GM11168 (cell line): ENCODE measurements around the gene TAC4.

Experiments used
- in situ Hi-C: fragments of 300-500 bp; cut with MboI; formaldehyde crosslinking; loops from one replicate; pipeline ENCODE4 v1.12.0; 2022; ENCODE audit warnings: low sequenced_read_pairs; ENCODE audit not compliant: unreplicated experiment

TAC4 gene

DNA sequence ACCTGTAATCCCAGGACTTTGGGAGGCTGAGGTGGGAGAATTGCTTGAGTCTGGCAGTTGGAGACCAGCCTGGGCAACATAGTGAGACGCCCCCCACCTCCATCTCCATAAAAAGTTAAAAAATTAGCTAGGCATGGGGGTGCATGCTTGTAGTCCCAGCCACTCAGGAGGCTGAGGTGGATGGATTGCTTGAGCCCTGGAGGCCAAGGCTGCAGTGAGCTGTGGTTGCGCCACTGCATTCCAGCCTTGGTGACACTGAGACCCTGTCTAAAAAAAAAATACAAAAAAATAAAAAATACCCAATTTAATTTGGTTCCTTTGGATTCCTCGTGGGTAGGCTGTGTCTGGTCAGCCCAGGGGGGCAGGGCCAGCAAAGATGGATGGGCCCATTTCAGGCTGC, 26.1 kb upstream of the TAC4 start:
- in situ Hi-C loops, result no loop called here

DNA sequence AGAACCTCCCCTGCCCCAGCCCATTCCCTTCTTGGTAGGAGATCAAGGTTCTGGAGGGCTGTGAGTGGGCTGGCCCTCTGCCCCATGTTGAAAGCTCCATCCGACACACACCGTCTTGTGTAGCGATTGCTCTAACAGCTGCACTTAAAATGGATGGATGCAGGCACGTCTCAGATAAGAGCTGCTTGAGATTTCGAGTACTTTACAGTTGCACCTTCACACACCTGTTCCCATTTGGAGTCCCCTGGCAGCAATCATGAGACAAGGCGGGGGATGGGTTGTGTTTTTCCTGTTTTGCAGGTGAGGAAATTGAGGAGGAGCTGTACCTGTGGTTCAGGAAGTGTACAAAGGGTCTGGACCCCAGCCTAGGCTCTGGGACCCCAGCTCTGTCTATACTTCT, 25.6 kb upstream of the TAC4 start:
- in situ Hi-C loops, result no loop called here

DNA sequence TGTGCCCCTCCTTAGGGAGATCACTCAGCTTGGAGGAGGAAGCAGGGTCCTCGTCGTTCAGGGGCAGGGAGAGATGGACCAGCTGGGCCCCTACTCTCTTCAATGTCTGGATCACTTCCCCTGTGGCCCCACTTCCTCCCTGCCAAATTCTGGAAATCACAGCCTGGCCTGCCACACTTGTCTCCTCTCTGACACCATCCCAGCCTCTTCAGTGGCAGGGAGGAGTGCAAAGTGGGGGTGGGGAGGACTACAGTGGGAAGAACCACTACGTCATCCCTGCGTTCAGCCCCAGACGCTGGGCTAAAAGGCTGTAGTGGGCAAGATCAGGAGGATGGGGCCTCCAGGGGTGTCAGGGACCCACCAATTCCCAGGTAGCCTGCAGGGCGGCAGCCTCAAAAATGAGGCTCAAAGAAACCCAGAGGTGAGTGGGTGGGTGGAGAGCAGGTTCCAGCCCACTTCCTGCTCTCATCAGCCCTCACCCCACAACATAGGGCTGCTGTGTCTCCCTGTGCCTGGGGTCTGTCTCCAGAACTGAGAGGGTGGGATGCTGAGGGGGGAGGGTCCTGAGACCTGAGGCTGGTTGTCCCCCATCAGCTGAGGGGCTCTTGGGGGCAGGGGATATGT, 25.0 kb upstream of the TAC4 start:
- in situ Hi-C loops, result no loop called here

DNA sequence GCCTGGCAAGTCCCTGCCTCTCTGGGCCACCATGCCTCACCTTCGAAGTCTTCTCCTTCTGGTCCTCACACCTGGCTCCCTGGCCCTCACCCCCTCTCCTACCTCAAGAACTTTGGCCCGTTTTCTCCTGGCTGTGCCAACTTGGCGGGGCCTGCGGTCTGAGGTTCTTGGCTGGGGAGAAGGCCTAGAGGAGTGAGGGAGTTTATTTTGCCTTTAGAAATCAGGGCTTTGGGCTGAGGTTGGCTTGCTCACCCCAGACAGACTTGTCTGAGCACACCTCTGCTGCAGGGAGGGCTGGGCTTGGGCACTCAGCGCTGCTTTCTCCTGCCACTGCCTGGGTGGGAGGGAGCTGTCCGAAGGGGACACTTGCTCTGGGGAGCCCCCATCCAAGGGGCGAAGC, 23.3 kb upstream of the TAC4 start:
- in situ Hi-C loops, result no loop called here

DNA sequence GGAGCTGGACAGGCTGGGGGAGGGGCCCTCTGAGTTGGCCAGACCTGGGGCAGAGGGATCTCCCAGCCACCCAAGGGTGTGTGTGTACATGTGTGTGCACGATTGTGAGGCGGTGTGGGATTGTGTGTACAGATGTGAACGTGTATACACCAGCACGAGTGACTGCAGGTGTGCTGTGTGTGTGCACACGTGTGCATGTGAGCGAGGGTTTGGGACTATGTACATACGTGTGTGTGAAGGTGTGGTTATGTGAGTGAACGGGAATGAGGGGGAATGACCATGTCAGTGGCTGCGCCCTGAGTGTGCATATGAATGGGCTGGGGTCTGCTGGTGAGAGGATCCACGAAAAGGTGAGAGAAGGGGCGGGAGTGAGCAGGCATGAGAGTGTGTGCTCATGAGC, 22.4 kb upstream of the TAC4 start:
- in situ Hi-C loops, result no loop called here

DNA sequence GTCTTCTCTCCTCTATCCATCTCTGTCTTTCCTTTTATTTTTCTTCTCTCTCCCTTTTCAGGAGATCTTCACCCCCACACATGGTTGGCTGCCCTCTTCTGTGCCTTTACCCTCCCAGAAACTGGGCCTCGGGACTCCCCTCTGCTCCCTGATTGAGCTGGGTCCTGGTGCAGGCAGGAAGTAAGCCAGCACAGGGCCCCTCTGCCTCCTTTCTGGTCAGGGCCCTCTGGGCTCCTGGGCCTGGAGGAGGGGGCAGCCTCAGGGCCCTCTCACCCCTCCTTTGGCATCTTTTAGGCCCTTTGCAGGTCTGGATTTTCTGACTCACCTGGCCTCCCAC, 21.1 kb upstream of the TAC4 start:
- in situ Hi-C loops, result no loop called here

DNA sequence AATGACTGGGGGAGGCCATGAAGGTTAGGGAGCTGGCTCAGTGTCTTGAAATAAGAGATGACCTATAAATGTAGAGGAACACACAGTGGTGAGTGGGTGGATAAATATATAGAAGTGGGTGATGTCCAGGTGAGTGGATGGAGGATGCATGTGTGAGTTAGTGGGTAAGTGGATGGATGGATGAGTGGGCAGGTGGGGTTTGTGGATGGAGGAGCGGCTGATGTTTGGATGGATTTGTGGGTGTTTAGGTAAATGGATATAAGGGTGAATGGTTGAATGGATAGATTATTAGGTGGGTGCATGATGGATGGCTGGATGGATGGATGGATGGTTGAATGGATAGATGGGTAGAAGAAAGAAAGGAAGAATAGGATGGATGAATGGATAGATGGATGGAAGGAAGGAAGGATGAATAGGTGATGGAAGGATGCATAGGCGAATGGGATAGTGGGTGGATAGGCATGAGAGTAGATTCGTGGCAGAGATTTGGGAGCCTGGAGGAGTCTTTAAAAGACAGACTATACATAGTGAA, 19.1 kb upstream of the TAC4 start:
- in situ Hi-C loops, result no loop called here

DNA sequence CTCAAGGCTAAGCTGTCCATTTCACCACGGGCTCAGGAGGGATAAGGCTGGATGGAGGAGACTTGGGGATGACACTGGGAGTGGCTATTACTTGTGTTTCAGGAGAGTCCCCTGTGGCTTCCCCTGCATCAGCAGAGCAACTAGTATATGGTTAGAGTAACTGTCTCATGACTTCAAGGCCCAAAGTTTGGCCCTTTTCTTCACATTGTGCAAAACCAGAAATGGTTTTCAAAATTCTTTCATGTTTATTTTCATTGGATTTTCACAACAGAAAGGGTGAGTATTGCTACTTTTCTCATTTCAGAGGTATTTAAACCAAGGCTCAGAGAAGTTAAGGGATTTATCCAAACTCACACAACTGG, 18.1 kb upstream of the TAC4 start:
- in situ Hi-C loops, result no loop called here

DNA sequence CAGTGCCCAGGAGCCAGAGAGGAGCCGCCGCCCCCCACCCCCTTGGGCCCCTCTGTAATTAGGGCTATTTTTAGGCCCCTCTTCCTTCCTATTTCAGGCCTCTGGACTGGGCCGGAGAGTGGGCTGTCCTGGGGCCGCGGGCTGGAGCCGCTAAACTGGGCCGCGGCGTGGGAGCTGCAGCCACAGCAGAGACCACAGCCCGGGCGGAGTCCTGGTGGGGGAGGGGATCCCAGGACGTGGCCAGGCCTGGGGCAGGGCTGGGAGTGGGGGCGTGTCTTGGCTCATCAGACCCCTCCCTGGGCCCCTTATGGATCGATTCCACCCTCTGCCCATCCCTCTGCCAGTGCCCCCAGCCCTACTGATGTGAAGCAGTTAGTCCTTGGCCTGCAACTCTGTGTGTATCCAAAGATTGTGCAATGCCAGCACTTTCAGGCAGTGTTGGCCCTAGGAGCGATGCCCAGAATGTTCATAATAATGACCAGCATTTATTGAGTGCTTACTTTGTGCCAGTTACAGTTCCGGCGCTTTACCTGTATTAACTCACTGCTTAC, 15.0 kb upstream of the TAC4 start:
- in situ Hi-C loops, result loop anchor here (5.0 kb wide), 1 partner anchor 114 kb away; no protein-coding TSS in a partner anchor

DNA sequence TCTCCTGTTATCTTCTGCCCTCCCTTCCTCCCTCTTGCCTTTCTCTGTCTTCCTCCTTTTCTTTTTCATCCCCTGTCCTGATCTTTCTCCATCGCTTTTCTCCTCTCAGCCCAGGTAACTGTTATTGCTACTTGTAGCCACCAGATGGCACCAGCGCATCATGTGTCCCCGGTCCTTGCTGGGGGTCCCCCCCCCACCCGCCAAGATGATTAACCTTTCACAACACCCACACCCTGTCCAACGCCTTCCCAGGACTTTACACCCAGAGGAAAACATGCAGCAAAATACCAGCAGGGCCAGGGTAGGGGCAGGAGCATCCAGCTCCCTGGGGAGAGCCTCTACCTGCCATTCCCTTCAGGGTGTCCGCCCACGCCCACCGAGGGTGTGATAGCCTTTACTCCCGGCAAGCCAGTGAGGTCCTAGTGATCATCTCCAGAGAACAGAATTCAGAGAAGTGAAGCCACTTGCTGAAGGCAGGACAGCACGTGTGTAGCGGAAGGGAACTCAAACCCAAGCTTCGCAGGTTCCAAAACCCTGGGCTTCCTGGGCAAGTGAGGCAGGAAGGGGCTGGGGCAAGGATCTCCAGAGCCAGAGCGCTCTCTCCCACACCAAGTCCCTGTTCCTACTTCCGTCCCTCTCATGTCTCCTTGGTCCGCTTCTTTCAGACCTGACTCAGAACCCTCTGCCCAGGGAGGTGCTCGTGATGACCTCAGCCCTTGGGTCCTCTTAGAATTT, 13.4 kb upstream of the TAC4 start:
- in situ Hi-C loops, result loop anchor here (5.0 kb wide), 1 partner anchor 116 kb away; no protein-coding TSS in a partner anchor

DNA sequence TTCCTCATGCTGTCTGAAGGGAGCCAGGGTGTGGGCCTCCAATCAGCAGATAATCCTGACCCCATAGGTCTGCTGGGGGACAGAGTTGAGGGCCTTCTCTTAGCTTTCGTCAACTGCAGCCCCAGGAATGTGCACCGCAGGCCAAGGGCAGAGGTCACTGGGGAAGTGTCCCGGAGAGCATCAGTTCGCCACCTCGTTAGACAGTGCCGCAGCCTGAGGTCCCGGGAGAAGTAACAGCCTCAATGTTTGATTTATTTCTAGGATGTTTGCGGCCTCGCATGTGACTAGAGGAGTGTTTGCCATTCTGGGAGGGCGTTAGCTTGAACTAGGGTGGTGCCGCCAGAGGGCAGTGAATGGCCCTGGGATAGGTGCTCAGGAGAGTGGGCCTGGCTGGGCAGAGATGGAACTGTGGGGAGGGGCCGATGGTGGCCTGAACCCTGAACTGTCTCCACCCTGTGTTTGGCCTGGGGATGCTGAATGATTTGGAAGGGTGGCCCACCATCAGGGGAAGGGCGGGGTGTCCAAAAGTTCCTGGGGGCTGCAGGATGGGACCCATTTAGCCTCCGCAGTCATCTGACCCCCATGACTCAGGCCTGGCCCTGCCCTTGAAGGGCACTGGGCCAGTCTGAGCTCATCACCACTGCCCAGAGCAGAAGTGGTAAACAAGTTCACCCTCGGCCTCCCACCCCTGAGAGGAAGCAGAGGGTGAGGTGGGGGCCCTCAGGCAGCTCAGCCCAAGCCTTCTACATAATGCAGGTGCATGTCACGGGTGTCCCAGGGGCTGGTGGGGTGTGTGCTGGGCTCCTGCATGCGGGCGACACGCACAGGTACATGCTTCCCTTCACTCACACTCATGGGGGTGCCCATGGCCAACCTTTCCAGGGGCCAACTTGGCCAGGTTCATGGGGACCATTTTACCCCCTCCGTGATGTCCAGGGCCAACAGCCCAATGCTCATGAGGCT, 12.4 kb upstream of the TAC4 start:
- in situ Hi-C loops, result loop anchor here (5.0 kb wide), 1 partner anchor 117 kb away; no protein-coding TSS in a partner anchor

DNA sequence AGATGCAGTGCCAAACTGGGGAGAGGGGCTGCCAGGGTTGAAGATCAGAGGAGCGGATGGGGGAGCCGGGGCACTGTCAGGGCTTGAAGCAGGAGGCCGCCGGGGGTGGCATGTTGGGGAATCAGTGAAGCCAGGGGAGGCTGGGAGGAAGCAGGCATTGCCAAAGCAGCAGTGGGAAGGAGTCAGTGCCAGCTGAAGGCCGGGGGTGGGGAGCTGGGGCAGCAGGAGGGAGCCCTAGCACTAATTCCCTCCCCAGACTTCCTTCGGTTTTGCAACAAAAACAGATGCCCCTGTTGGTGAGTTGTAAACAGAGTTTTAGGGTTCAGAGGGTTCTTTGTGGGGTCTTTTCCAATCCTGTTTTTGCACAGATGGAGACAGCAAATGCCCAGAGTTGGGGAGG, 10.9 kb upstream of the TAC4 start:
- in situ Hi-C loops, result no loop called here

DNA sequence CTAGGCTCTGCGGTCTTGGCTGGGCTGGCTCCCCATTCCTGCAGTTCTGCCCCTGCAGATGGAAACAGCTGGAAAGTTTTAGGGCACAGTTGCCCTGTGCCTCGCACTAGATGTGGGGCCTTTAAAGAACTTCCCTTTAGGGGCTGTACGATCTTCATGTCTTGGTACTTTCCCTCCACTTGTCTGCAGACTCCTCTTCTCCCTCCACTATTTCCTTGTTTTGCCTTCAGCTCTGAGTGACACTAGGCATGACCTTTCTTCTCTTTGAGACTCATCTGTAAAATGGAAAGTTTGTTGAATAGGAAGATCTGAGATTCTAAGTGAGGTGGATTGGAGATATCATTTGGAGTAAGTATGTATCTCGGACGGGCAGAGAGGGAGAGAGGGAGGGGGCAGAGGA, 6.3 kb upstream of the TAC4 start:
- in situ Hi-C loops, result no loop called here

DNA sequence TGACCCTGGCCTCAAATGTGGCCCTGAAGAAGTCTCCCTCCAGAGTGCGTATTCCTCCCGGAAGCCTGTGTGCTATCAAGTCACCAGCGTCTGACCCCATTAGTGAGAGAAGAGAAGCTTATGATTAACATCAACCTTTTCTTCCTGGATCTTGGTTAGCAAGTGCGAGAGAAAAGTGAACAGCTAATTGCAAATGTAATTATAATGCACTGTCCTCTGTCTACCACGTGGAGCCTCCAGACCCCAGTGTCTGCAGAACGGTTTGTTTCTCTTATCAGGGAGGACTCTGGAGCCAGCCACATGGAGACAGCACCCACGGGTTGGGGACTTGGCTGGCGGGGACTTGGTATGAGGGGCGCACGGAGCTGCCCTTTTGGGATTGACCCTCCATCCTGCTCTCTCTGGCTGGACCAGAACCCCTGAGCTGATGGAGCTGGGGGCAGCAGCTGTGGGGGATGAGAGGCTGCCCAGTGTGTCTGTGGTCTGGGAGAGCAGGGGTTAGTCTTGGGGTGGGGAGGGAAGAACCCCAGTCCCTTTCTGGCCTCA, 5.7 kb upstream of the TAC4 start:
- in situ Hi-C loops, result no loop called here

DNA sequence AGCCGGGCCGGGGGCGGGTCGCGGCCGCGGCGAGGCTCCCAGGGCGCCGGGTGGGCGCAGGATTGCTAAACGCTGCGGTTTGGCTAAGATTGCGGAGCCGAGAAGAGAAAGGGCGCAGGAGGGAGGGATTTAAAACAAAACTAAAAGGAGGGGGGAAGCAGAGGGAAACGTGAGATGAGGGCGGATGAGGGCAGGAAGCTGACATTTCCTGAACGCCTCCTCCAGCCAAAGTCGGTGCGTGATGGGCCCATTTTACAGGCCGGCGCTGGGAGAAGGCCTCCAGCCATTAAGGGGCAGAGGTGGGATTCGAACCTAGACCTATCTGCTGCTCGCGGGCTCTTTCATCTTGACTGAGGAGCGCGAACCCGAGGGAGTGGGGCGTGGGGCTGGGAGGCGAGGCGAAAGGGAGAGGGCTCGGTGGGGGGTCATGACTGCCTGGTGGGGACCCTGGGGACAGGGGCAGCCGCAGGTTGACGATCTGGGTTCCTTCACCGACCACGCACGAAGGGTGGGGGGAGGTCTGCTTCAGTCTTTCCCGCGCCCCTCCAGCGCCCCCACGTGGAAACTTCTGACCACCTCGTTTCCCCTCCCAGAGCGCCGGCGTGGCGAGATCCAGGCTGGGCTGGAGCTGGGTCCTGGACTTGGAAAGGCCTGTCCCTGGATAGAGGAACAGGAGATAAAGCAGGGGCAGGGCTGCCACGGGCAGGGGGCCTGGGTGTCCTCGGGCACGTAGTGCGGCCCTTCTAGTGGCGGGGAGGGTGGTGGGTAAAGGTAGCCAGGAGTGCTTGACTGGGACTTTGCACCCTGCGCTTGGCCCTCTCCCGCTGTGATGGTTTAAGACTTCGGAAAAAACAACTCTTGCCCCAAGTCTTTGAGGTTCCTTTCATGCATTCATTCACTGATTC, 3.8 kb upstream of the TAC4 start:
- in situ Hi-C loops, result no loop called here

DNA sequence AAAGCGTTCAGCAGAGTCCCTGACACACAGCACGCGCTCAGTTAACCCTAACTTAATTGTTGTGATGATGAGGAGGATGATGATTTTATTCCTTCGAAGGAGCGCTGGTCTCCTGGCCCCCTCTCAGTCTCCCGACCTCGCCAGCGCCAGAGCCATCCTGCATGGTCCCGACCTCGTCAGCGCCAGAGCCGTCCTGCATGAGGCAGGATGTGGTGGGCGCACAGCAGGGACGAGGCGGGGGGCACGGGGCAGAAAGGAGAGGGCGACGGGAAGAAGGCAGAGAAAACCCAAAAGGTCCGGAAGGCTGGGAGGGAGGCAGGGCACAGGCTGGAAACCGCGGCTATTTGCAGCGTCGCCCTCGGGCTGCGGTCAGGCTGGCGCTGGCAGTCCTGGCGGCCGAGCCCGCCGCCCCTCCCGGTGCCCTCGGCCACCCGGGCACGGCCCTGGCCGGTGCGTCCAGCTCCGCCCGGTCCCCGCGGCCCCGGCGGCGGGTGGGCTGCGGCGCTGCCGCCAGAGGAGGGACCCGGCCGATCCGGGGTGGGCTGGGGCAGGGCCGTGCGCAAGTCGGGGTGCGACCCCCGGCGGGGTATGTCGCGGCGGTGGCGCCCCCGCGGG, 3.0 kb upstream of the TAC4 start:
- in situ Hi-C loops, result no loop called here

DNA sequence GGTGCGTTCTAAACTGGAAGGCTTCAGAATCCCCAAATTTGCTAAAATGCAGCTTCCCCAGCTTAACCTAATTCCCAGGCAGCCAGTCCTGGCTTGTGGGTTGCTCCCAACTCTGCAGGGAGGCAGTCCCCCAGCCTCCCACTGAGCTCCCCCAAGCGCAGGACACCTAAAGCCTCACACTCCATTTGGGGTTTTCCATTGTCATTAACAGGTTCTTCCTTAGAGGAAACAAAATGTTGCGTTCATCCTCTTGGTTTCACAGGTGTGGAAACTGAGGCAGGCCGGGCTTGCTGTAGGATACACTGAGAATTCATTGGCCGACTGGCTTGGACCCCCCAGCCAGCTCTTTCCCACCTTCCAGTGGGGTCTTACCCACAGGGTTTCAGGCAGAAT, 2.3 kb upstream of the TAC4 start:
- in situ Hi-C loops, result no loop called here

DNA sequence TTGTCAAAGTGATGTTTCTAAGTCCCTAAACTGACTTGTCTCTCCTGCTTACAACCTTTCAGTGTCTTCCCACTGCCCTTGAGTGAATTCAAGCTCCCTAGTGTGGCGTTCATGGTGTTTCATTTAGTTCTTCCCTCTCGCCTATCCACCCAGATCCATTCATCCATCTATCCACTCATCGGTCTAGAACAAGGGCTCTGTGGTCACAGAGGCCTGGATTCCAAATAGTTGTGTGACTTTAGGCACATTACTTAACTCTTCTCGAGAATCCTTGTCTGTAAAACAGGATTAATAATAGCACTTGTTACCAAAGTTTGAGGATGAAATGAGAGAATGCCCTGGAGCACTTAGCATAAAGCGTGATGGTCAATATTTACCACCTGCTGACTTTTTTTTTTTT, 870 bp upstream of the TAC4 start:
- in situ Hi-C loops, result no loop called here
